ENCODE results near the gene SRP68.

SRP68 gene

DNA sequence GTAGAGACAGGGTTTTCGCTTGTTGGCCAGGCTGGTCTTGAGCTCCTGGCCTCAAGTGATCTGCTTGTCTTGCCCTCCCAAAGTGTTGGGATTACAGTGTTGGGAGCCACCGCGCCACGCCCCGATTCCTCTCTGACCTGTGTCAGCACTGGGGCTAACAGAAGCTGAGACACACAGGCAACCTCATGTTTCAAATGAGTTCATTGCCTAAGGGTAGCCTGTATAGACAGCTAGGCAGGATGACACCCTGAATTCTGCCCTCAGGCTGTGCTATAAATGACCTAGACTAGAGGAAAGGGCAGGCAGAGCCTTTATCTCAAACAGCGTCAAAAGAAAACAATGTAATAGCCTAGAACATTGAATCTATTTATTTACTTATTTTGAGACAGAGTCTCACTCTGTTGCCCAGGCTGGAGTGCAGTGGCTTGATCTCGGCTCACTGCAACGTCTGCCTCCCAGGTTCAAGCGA, 74.0 kb downstream of the SRP68 start:
- Histone ChIP-seq H3K36me3 (ENCODE audit: insufficient read depth, low read length) (no peaks in the 10 kb centered on the region), H3K9ac (ENCODE audit: insufficient read length) (no peak overlapping the region), H3K4me3 (no peak overlapping the region), H3K9me3 (ENCODE audit: low read depth, low read length) (no peaks in the 10 kb centered on the region), H3K27ac (no peak overlapping the region)
- DNase-seq (ENCODE audit: low read depth, low spot score) = no peak
- TF ChIP-seq FOXP2 (optimal IDR thresholded peaks at IDR 0.05; ENCODE audit: control extremely low read depth, extremely low read length, insufficient read depth) (no peak), EZH2 (IDR thresholded peaks at IDR 0.05) (no peak), POLR2AphosphoS5 (IDR thresholded peaks at IDR 0.05; ENCODE audit: borderline replicate concordance, low read depth, low read length) (no peak)

DNA sequence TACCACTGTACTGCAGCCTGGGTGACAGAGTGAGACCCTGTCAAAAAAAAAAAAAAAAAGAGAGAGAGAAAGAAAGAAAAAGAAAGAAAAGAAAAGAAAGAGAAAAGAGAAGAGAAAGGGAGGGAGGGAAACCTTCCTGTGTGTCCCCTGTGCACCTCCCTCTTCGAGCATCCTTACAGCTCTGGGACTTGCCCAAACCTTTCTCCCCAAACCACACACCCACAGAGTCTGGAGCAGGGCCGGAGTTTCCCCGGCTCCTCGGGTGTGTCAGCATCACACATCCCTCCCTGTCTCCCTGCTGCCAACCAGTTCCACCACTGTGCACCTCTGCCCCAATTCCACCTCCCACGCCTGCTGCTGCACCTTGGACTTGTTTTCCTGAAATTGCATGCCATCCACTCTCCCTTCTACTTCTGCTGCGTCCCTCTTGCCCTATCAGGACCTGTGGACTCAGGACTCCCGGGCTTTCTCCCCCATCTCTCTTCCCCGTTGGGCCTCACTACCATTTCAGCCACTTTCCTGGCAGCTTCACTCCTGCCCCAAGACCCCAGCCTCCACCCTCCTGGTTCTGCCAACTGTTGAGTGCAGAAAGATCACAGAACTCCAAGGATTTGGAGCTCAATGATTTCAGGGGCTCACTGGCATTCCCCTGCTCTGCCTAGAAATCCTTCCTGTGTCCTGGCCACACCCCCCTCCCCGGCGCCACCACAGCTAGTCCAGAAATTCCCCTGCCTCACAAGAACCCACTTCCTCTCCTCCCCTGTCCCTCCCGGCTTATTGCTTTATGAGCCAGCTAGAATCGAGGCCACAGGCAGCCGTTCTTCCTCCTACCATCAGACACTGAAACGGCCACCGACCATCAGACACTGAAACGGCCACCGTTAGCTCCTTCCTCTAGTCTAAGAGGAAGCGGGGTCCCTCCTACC, 75.4 kb downstream of the SRP68 start:
- no peak for DNase-seq (ENCODE audit: low read depth, low spot score)
- Histone ChIP-seq H3K9me3 (ENCODE audit: low read depth, low read length) (no peaks in the 10 kb centered on the region), H3K36me3 (ENCODE audit: insufficient read depth, low read length) (no peaks in the 10 kb centered on the region), H3K9ac (ENCODE audit: insufficient read length) (no peak overlapping the region), H3K4me3 (no peak overlapping the region), H3K27ac (no peak overlapping the region)
- TF ChIP-seq POLR2AphosphoS5 (IDR thresholded peaks at IDR 0.05; ENCODE audit: borderline replicate concordance, low read depth, low read length) = no peak
- TF ChIP-seq FOXP2 (optimal IDR thresholded peaks at IDR 0.05; ENCODE audit: control extremely low read depth, extremely low read length, insufficient read depth) = no peak

DNA sequence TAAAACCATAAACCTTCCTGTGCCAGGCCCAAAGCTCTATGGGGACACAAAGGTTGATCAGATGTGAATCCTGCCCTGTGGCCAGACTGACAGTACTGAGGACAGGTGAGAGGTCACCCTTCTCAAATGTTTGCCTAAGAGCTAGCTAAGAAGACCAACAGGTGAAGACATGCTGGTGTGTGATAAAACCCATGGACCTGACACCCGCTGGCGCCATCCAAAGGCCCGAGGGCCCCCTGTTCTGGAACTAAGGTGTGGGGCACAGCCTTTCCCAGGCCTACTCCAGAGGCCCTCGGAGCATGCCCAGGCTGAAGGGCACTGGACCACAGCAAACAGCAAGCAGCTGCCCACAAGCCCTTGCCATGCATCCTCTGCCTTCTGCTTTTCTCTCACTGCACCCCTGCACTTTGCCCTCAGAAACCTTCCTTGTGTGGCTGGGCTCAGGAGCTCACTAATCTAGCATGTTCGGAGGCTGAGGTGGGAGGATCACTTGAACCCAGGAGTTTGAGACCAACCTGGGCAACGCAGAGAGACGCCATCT, 76.9 kb downstream of the SRP68 start:
- H3K27ac ChIP-seq = no peak overlapping the region
- no peak overlapping the region for H3K4me3 ChIP-seq
- no peaks in the 10 kb centered on the region; the same call in 1 of the 2 replicates for H3K36me3 ChIP-seq (ENCODE audit: insufficient read depth, low read length)
- no peak overlapping the region for H3K9ac ChIP-seq (ENCODE audit: insufficient read length)
- H3K9me3 ChIP-seq (ENCODE audit: low read depth, low read length) = no peaks in the 10 kb centered on the region
- TF ChIP-seq FOXP2 (optimal IDR thresholded peaks at IDR 0.05; ENCODE audit: control extremely low read depth, extremely low read length, insufficient read depth) (no peak), EZH2 (IDR thresholded peaks at IDR 0.05) (no peak), POLR2AphosphoS5 (IDR thresholded peaks at IDR 0.05; ENCODE audit: borderline replicate concordance, low read depth, low read length) (no peak)
- no peak for DNase-seq (ENCODE audit: low read depth, low spot score)

DNA sequence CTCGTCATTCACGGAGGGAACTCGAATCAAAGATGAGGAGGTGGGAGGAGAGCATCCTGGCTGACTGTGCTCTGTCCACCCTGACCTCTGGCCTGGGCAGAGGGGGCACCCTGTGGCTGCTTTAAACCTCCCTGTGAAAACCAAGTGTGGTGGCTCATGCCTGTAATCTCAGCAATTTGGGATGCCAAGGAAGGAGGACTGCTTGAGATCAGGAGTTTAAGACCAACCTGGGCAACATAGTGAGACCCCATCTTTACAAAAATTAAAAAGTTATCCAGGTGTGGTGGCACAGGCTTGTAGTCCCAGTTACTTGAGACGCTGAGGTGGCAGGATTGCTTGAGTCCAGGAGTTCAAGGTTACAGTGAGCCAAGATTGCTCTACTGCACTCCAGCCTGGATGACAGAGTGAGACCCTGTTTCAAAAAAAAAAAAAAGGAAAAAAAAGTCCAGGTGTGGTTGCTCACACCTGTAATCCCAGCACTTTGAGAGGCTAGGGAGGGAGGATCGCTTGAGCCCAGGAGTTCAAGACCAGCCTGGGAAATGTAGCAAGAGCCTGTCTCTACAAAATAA, 77.4 kb downstream of the SRP68 start:
- Histone ChIP-seq H3K4me3 (no peak overlapping the region), H3K36me3 (ENCODE audit: insufficient read depth, low read length) (no peaks in the 10 kb centered on the region; the same call in 1 of the 2 replicates), H3K9ac (ENCODE audit: insufficient read length) (no peak overlapping the region), H3K9me3 (ENCODE audit: low read depth, low read length) (no peaks in the 10 kb centered on the region), H3K27ac (no peak overlapping the region)
- DNase-seq (ENCODE audit: low read depth, low spot score) = no peak
- TF ChIP-seq FOXP2 (optimal IDR thresholded peaks at IDR 0.05; ENCODE audit: control extremely low read depth, extremely low read length, insufficient read depth) (no peak), POLR2AphosphoS5 (IDR thresholded peaks at IDR 0.05; ENCODE audit: borderline replicate concordance, low read depth, low read length) (no peak), EZH2 (IDR thresholded peaks at IDR 0.05) (no peak)

DNA sequence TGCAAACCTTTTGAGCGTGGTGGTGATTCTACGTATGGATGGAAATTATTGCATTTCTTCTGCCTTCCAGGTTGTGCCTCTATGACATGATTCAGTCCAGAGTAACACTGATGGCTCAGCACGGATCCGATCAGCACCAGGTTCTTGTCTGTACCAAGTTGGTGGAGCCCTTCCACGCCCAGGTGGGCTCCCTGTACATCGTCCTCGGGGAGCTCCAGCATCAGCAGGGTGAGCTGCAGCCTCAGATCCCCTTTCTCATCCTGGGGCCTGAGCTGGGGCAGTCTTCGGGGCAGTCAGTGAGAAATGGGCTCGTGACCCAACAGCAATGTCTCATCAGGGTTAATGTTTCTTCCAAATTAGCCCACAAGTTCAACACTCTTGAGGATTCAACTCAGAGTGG, 80.9 kb downstream of the SRP68 start:
- no peak overlapping the region for H3K9ac ChIP-seq (ENCODE audit: insufficient read length)
- TF ChIP-seq POLR2AphosphoS5 (IDR thresholded peaks at IDR 0.05; ENCODE audit: borderline replicate concordance, low read depth, low read length) = no peak
- no peak for TF ChIP-seq EZH2 (IDR thresholded peaks at IDR 0.05)
- TF ChIP-seq FOXP2 (optimal IDR thresholded peaks at IDR 0.05; ENCODE audit: control extremely low read depth, extremely low read length, insufficient read depth) = no peak
- H3K9me3 ChIP-seq (ENCODE audit: low read depth, low read length) = no peaks in the 10 kb centered on the region
- H3K4me3 ChIP-seq = no peak overlapping the region
- no peak for DNase-seq (ENCODE audit: low read depth, low spot score)
- H3K36me3 ChIP-seq (ENCODE audit: insufficient read depth, low read length) = no peaks in the 10 kb centered on the region; the same call in 1 of the 2 replicates
- H3K27ac ChIP-seq = no peak overlapping the region
